GM12878 (cell line): ENCODE measurements around the gene GMDS. TPM values are rescaled to one million over a fixed set of nuclear protein-coding genes. Genes with fewer than 3 reads are reported as not detected.

Experiments used
- ATAC-seq: fragments of 200-7000 bp; cut with Tn5 transposase; 3 replicates; pipeline ENCODE4 v1.9.1; 2020; ENCODE audit warnings: mild to moderate bottlenecking, moderate library complexity
- BruUV-seq: library from RNA; stranded (reverse); fragments of 400-500 nt; replicated peaks from 2 replicates; lab custom pipeline; 2021; lab: Mats Ljungman, UMichigan
- CTCF ChIA-PET: fragments of 300-600 bp; sonication (Branson Sonifier 250); formaldehyde crosslinking; extraction: SDS; loops from one replicate; lab custom pipeline; 2021; ENCODE audit warnings: inconsistent platforms; lab: Yijun Ruan, JAX
- POLR2A ChIA-PET: fragments of 350-600 bp; formaldehyde crosslinking; extraction: SDS; loops from one replicate; lab custom pipeline; 2021; ENCODE audit warnings: inconsistent platforms; lab: Charles Lee
- RAD21 ChIA-PET: fragments of 300-600 bp; sonication (Branson Sonifier 250); formaldehyde crosslinking; loops from one replicate; lab custom pipeline; 2023; ENCODE audit warnings: antibody characterized with exemption; ENCODE audit not compliant: unreplicated experiment; lab: Charles Lee
- SMC1A ChIA-PET: fragments of 300-600 bp; sonication (Branson Sonifier 250); formaldehyde crosslinking; loops from one replicate; lab custom pipeline; 2023; ENCODE audit not compliant: unreplicated experiment, uncharacterized antibody; lab: Charles Lee
- DNase-seq: peaks from one replicate; pipeline ENCODE4 v3.0.0-alpha.2; 2011; ENCODE audit warnings: low read depth, low spot score
- FAIRE-seq: peaks from 3 replicates; lab custom pipeline; 2011; peaks lifted over from hg19 to GRCh38; lab: Jason Lieb, UNC
- H2AFZ ChIP-seq: 2 replicates; pipeline ENCODE4 v1.6.0; 2011; ENCODE audit warnings: low read depth, low read length, control low read depth; ENCODE audit not compliant: control insufficient read depth
- H3K27ac ChIP-seq: 2 replicates; pipeline ENCODE4 v1.5.1; 2011; ENCODE audit warnings: control low read depth; ENCODE audit not compliant: control insufficient read depth, insufficient read depth
- H3K27me3 ChIP-seq, 2 experiments: replicated peaks in 1 of 2; 2 replicates each; pipeline versions ENCODE4 v1.6.0 to v1.6.1; 2011; ENCODE audit warnings: low read length in 1 of 2; ENCODE audit not compliant: control insufficient read depth in 2 of 2, insufficient read depth in 2 of 2
- H3K36me3 ChIP-seq, 2 experiments: 2 replicates each; pipeline ENCODE4 v1.5.1; 2011; ENCODE audit warnings: low read length in 1 of 2; ENCODE audit not compliant: control insufficient read depth in 2 of 2, insufficient read depth in 2 of 2
- H3K4me1 ChIP-seq: 2 replicates; pipeline ENCODE4 v1.6.1; 2011; ENCODE audit warnings: mild to moderate bottlenecking, low read length, moderate library complexity, mixed read lengths; ENCODE audit not compliant: control insufficient read depth, insufficient read depth
- H3K4me2 ChIP-seq: 2 replicates; pipeline ENCODE4 v1.6.0; 2011; ENCODE audit warnings: control low read depth; ENCODE audit not compliant: control insufficient read depth, insufficient read depth
- H3K4me3 ChIP-seq: fragments of 200-600 bp; sonication (generic); 2 replicates; pipeline ENCODE4 v1.5.1; 2016
- H3K79me2 ChIP-seq: 2 replicates; pipeline ENCODE4 v1.6.0; 2011; ENCODE audit warnings: low read length; ENCODE audit not compliant: control insufficient read depth, insufficient read depth
- H3K9ac ChIP-seq: 2 replicates; pipeline ENCODE4 v1.8.0; 2011; ENCODE audit warnings: low read length, control low read depth, mixed read lengths; ENCODE audit not compliant: control insufficient read depth, insufficient read depth
- H3K9me3 ChIP-seq: replicated peaks from 3 replicates; pipeline ENCODE4 v1.5.1; 2011; ENCODE audit warnings: mild to moderate bottlenecking, low read length; ENCODE audit not compliant: control insufficient read depth, insufficient read depth
- H4K20me1 ChIP-seq: 2 replicates; pipeline ENCODE4 v1.6.0; 2011; ENCODE audit not compliant: control insufficient read depth, insufficient read depth
- ASH2L ChIP-seq: fragments of 300-600, 200-600 bp; sonication (generic); IDR thresholded peaks from 2 replicates; pipeline ENCODE4 v1.6.1; 2017; ENCODE audit warnings: low read depth, mild to moderate bottlenecking, borderline replicate concordance
- CBX5 ChIP-seq: sonication (generic); IDR thresholded peaks from 2 replicates; pipeline ENCODE4 v1.6.1; 2016; ENCODE audit warnings: low read depth, moderate library complexity, mild to moderate bottlenecking, inconsistent platforms
- DPF2 ChIP-seq: fragments of 450-650 bp; IDR thresholded peaks from 2 replicates; pipeline ENCODE4 v1.6.1; 2017; ENCODE audit warnings: mild to moderate bottlenecking
- EED ChIP-seq: sonication (generic); IDR thresholded peaks from 2 replicates; pipeline ENCODE4 v1.6.1; 2016; ENCODE audit warnings: antibody characterized with exemption, low read depth
- ETV6 ChIP-seq, 2 experiments: fragments of 450-650 bp in 1 of 2; IDR thresholded peaks in 1 of 2; conservative IDR thresholded peaks in 1 of 2; 2 replicates each; pipeline ENCODE4 v1.6.1; 2014; ENCODE audit warnings: antibody characterized with exemption in 1 of 2, borderline replicate concordance in 1 of 2, low read depth in 1 of 2, mild to moderate bottlenecking in 1 of 2, moderate library complexity in 1 of 2
- HDAC2 ChIP-seq: fragments of 200-600 bp; sonication (generic); IDR thresholded peaks from 2 replicates; pipeline ENCODE4 v1.6.1; 2017
- KDM1A ChIP-seq: fragments of 200-600 bp; sonication (generic); IDR thresholded peaks from 2 replicates; pipeline ENCODE4 v1.6.1; 2016; ENCODE audit warnings: borderline replicate concordance
- PAX5 ChIP-seq: IDR thresholded peaks from 2 replicates; pipeline ENCODE4 v1.6.1; 2011; ENCODE audit warnings: low read depth, low read length, borderline replicate concordance
- STAT3 ChIP-seq: IDR thresholded peaks from 2 replicates; pipeline ENCODE4 v1.6.1; 2011; ENCODE audit warnings: low read depth, low read length, improper control_type of control experiment
- SUZ12 ChIP-seq: fragments of 200-600 bp; sonication (generic); IDR thresholded peaks from one replicate; pipeline ENCODE4 v1.6.1; 2018; ENCODE audit warnings: antibody characterized with exemption, mild to moderate bottlenecking; ENCODE audit not compliant: unreplicated experiment
- TBL1XR1 ChIP-seq: IDR thresholded peaks from 2 replicates; pipeline ENCODE4 v1.6.1; 2012; ENCODE audit warnings: low read depth, low read length, improper control_type of control experiment
- ZNF217 ChIP-seq: fragments of 450-650 bp; IDR thresholded peaks from 2 replicates; pipeline ENCODE4 v1.6.1; 2017; ENCODE audit warnings: antibody characterized with exemption, mild to moderate bottlenecking
- WGBS: methylation state at CpG from one replicate; pipeline ENCODE4 v1.1.6; 2016; ENCODE audit warnings: low lambda C conversion rate; ENCODE audit not compliant: insufficient replicate concordance, insufficient coverage; ENCODE audit errors: missing lambda C conversion rate; 5-methylcytosine and 5-hydroxymethylcytosine counted together
- in situ Hi-C: fragments of 300-500 bp; cut with MboI; formaldehyde crosslinking; loops from 9 replicates; pipeline ENCODE4 v1.14.3; 2018; ENCODE audit warnings: mixed read lengths
- intact Hi-C: fragments of 100-400 bp; cut with micrococcal nuclease; formaldehyde crosslinking; loops from one replicate; pipeline ENCODE4 v1.14.2; 2022; ENCODE audit not compliant: unreplicated experiment
- polyA plus RNA-seq, 11 experiments: library from polyadenylated mRNA; depleted of rRNA in 4 of 11; unstranded in 6 of 11; stranded (reverse) in 5 of 11; fragments of >200 nt; fragmentation: Nextera tagmentation in 4 of 11; fragmentation: Illumina TruSeq in 1 of 11; extraction: Ambion mirVana in 4 of 11; extraction: Trizol in 1 of 11; gene quantifications; 1 replicate in 1 of 11; 2 replicates in 10 of 11; pipeline versions ENCODE4 v1.2.1 to v1.2.3, GENCODE V29; 2011 to 2016; ENCODE audit warnings: inconsistent platforms in 2 of 11, missing spikeins in 2 of 11, low read depth in 1 of 11
- total RNA-seq, 4 experiments: library from RNA; depleted of rRNA in 3 of 4; stranded (reverse); fragments of >200 nt in 3 of 4; fragmentation: Illumina TruSeq in 1 of 4; extraction: Trizol in 1 of 4; gene quantifications; 2 replicates each; pipeline versions ENCODE4 v1.2.1 to v1.2.3, GENCODE V29; 2013 to 2021
- TF ChIP-seq, protein P1 (sequence below): fragments of 450-650 bp; conservative IDR thresholded peaks from 2 replicates; pipeline ENCODE4 v1.6.1; 2017; ENCODE audit warnings: mild to moderate bottlenecking, moderate library complexity
- TF ChIP-seq, protein P2 (sequence below): IDR thresholded peaks from 2 replicates; pipeline ENCODE4 v1.6.1; 2011; ENCODE audit warnings: low read depth, low read length, improper control_type of control experiment, borderline replicate concordance
- TF ChIP-seq, protein P3 (sequence below): fragments of 450-650 bp; IDR thresholded peaks from 2 replicates; pipeline ENCODE4 v1.6.1; 2017; ENCODE audit warnings: antibody characterized with exemption, mild to moderate bottlenecking, moderate library complexity
- TF ChIP-seq, protein P4 (sequence below): IDR thresholded peaks from 2 replicates; pipeline ENCODE4 v1.6.1; 2011; ENCODE audit warnings: borderline replicate concordance, low read depth, mild to moderate bottlenecking, moderate library complexity, low read length; ENCODE audit not compliant: insufficient read depth, poor library complexity, severe bottlenecking

The GMDS gene
- total and polyA plus RNA-seq, 10 of the 15 experiments (the other 5 are each of a cell fraction or from before 2014, with no cell fraction given), result 0.61 to 53.8 (median 29.3) TPM

DNA sequence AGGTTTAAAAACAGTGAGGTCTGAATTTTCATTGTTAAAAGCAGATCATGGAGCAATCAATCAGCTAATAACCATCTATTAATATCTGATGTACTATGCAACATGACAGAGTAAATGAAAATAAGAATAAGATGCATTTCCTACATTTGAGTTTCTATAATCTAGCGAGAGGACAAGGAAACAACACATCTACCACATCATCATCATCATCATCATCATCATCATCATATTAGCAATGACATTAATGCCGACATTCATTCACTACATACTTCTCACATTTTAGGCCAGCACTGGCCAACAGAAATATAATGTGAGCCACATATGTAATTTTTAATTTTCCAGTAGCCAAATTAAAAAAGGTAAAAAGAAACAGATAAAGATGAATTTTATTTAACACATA, 110.0 kb downstream of the GMDS start:
- no peak for FAIRE-seq
- ChIA-PET POLR2A (no interaction called here), CTCF (interaction anchor here (1.4 kb wide), 1 partner anchor 19 kb away, joined by 3 read pairs; no protein-coding TSS in a partner anchor)

More for the DNA sequence above, 110.0 kb downstream of the GMDS start:
- Histone ChIP-seq H3K4me2 (no peak overlapping the region), H2AFZ (no peak overlapping the region), H3K27ac (no peak overlapping the region), H3K9me3 (no peaks in the 10 kb centered on the region), H3K79me2 (no peaks in the 10 kb centered on the region; the same call in 1 of the 2 replicates), H3K9ac (no peak overlapping the region), H3K4me3 (no peak overlapping the region), H3K27me3 (no peaks in the 10 kb centered on the region), H3K36me3 (no peaks in the 10 kb centered on the region; a peak in 1 of 4 replicates), H3K4me1 (no peaks in the 10 kb centered on the region), H4K20me1 (0 out of 2 replicates have a peak, but pooled peaks cover 4% of the 10 kb centered on the region)
- no TSS peak for BruUV-seq
- TF ChIP-seq KDM1A (no peak), EED (no peak), DPF2 (no peak), ETV6 (conservative IDR thresholded peaks at IDR 0.05 in 1 of 2, IDR thresholded peaks at IDR 0.05 in 1 of 2; ENCODE audit: borderline replicate concordance in 1 of 2, low read depth in 1 of 2) (no peak), SUZ12 (no peak), ZNF217 (no peak), TBL1XR1 (no peak), STAT3 (no peak), PAX5 (no peak), ASH2L (no peak), CBX5 (no peak), HDAC2 (no peak)
- TF ChIP-seq, protein P1, sequence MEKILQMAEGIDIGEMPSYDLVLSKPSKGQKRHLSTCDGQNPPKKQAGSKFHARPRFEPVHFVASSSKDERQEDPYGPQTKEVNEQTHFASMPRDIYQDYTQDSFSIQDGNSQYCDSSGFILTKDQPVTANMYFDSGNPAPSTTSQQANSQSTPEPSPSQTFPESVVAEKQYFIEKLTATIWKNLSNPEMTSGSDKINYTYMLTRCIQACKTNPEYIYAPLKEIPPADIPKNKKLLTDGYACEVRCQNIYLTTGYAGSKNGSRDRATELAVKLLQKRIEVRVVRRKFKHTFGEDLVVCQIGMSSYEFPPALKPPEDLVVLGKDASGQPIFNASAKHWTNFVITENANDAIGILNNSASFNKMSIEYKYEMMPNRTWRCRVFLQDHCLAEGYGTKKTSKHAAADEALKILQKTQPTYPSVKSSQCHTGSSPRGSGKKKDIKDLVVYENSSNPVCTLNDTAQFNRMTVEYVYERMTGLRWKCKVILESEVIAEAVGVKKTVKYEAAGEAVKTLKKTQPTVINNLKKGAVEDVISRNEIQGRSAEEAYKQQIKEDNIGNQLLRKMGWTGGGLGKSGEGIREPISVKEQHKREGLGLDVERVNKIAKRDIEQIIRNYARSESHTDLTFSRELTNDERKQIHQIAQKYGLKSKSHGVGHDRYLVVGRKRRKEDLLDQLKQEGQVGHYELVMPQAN, result no peak
- TF ChIP-seq, protein P2, sequence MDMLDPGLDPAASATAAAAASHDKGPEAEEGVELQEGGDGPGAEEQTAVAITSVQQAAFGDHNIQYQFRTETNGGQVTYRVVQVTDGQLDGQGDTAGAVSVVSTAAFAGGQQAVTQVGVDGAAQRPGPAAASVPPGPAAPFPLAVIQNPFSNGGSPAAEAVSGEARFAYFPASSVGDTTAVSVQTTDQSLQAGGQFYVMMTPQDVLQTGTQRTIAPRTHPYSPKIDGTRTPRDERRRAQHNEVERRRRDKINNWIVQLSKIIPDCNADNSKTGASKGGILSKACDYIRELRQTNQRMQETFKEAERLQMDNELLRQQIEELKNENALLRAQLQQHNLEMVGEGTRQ, result no peak
- TF ChIP-seq, protein P3, sequence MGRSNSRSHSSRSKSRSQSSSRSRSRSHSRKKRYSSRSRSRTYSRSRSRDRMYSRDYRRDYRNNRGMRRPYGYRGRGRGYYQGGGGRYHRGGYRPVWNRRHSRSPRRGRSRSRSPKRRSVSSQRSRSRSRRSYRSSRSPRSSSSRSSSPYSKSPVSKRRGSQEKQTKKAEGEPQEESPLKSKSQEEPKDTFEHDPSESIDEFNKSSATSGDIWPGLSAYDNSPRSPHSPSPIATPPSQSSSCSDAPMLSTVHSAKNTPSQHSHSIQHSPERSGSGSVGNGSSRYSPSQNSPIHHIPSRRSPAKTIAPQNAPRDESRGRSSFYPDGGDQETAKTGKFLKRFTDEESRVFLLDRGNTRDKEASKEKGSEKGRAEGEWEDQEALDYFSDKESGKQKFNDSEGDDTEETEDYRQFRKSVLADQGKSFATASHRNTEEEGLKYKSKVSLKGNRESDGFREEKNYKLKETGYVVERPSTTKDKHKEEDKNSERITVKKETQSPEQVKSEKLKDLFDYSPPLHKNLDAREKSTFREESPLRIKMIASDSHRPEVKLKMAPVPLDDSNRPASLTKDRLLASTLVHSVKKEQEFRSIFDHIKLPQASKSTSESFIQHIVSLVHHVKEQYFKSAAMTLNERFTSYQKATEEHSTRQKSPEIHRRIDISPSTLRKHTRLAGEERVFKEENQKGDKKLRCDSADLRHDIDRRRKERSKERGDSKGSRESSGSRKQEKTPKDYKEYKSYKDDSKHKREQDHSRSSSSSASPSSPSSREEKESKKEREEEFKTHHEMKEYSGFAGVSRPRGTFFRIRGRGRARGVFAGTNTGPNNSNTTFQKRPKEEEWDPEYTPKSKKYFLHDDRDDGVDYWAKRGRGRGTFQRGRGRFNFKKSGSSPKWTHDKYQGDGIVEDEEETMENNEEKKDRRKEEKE, result no peak
- TF ChIP-seq, protein P4, sequence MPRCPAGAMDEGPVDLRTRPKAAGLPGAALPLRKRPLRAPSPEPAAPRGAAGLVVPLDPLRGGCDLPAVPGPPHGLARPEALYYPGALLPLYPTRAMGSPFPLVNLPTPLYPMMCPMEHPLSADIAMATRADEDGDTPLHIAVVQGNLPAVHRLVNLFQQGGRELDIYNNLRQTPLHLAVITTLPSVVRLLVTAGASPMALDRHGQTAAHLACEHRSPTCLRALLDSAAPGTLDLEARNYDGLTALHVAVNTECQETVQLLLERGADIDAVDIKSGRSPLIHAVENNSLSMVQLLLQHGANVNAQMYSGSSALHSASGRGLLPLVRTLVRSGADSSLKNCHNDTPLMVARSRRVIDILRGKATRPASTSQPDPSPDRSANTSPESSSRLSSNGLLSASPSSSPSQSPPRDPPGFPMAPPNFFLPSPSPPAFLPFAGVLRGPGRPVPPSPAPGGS, result no peak
- DNase-seq, result no peak
- ChIA-PET SMC1A (no interaction called here), RAD21 (no interaction called here)
- 98% methylated on average over 2 of the region's 2 CpGs for WGBS
- no peak for ATAC-seq
- in situ Hi-C loops, result no loop called here
- intact Hi-C loops, result no loop called here
